ENCODE measurements around the gene ATP10A.
"Not testable (repeated sequence)": the region's sequence is repeated elsewhere in the genome, so short reads cannot be mapped to it uniquely, and the experiment has no call there.

The ATP10A gene

GRCh38 chr15:25883463-25884259 is 20.5 kb upstream of the ATP10A start:
- DNase-seq = no peak

- DNase-seq = no peak
Observed at GRCh38 chr15:25882466-25882865, 19.3 kb upstream of the ATP10A start.

- not testable (repeated sequence) for DNase-seq
Observed at GRCh38 chr15:25880877-25881276, 17.8 kb upstream of the ATP10A start.

- DNase-seq = no peak
Observed at GRCh38 chr15:25880411-25880810, 17.3 kb upstream of the ATP10A start.

- DNase-seq = no peak
Observed at GRCh38 chr15:25879438-25879837, 16.3 kb upstream of the ATP10A start.

GRCh38 chr15:25877681-25878080 is 14.6 kb upstream of the ATP10A start:
- DNase-seq = no peak

- no peak for DNase-seq
Observed at GRCh38 chr15:25876231-25877140, 13.4 kb upstream of the ATP10A start.

GRCh38 chr15:25875566-25875965 is 12.4 kb upstream of the ATP10A start:
- no peak for DNase-seq

GRCh38 chr15:25874379-25874778 is 11.3 kb upstream of the ATP10A start:
- DNase-seq = no peak

- DNase-seq = no peak
Observed at GRCh38 chr15:25871403-25871802, 8.3 kb upstream of the ATP10A start.

GRCh38 chr15:25870938-25871337 is 7.8 kb upstream of the ATP10A start:
- DNase-seq = no peak

GRCh38 chr15:25869701-25870100 is 6.6 kb upstream of the ATP10A start:
- no peak for DNase-seq

- no peak for DNase-seq
Observed at GRCh38 chr15:25866874-25867273, 3.7 kb upstream of the ATP10A start.

- no peak for DNase-seq
Observed at GRCh38 chr15:25866251-25866650, 3.1 kb upstream of the ATP10A start.

GRCh38 chr15:25864966-25865365 is 1.8 kb upstream of the ATP10A start:
- no peak for DNase-seq

GRCh38 chr15:25863968-25864580 is 947 bp upstream of the ATP10A start:
- DNase-seq = no peak

- no peak for DNase-seq
Observed at GRCh38 chr15:25862472-25863110, 536 bp downstream of the ATP10A start.

- DNase-seq = no peak
Observed at GRCh38 chr15:25862071-25862471, 1.1 kb downstream of the ATP10A start.

GRCh38 chr15:25860885-25861866 is 2.0 kb downstream of the ATP10A start:
- DNase-seq = no peak

- DNase-seq = no peak
Observed at GRCh38 chr15:25859838-25860645, 3.1 kb downstream of the ATP10A start.

All from 8988T (cell line).